Right renal pelvis (tissue), 4 donors: ENCODE data around the gene GRAMD1B. TPM values are rescaled to one million over a fixed set of nuclear protein-coding genes. Genes with fewer than 3 reads are reported as not detected.

Source experiments
- DNase-seq, 4 donors: peaks; one replicate each; pipeline ENCODE4 v3.0.0-alpha.2; 2013; ENCODE audit warnings: low read depth in 4 of 4, low spot score in 3 of 4, missing footprints in 1 of 4
- polyA plus RNA-seq, 4 donors: library from polyadenylated mRNA; unstranded; fragments of 120-200 nt; gene quantifications; one replicate each; pipeline ENCODE4 v1.2.1, GENCODE V29; 2013; ENCODE audit not compliant: insufficient read length in 4 of 4

Gene GRAMD1B
- polyA plus RNA-seq, 4 donors = 10.7 to 13.0 (median 12.1) TPM

- DNase-seq = no peak
Measured at GRCh38 chr11:123525511-123525918, 95.4 kb downstream of the GRAMD1B start.

- no peak for DNase-seq
Measured at GRCh38 chr11:123526027-123526805, 96.1 kb downstream of the GRAMD1B start.

- no peak for DNase-seq
Measured at GRCh38 chr11:123526918-123527317, 96.8 kb downstream of the GRAMD1B start.

- no peak for DNase-seq
Measured at GRCh38 chr11:123527526-123527925, 97.5 kb downstream of the GRAMD1B start.

- no peak for DNase-seq
Measured at GRCh38 chr11:123527947-123528346, 97.9 kb downstream of the GRAMD1B start.

- no peak for DNase-seq
Measured at GRCh38 chr11:123531325-123531724, 101.3 kb downstream of the GRAMD1B start.

GRCh38 chr11:123532131-123532530, 102.1 kb downstream of the GRAMD1B start:
- DNase-seq = no peak

GRCh38 chr11:123535401-123535800, 105.3 kb downstream of the GRAMD1B start:
- no peak for DNase-seq

- DNase-seq = no peak
Measured at GRCh38 chr11:123536690-123537437, 106.8 kb downstream of the GRAMD1B start.

GRCh38 chr11:123537726-123538125, 107.7 kb downstream of the GRAMD1B start:
- no peak for DNase-seq

- DNase-seq = no peak
Measured at GRCh38 chr11:123543797-123544196, 113.7 kb downstream of the GRAMD1B start.

- no peak for DNase-seq
Measured at GRCh38 chr11:123544631-123545375, 114.7 kb downstream of the GRAMD1B start.

- DNase-seq = no peak
Measured at GRCh38 chr11:123545726-123546270, 115.7 kb downstream of the GRAMD1B start.

- no peak for DNase-seq
Measured at GRCh38 chr11:123546515-123546914, 116.4 kb downstream of the GRAMD1B start.

GRCh38 chr11:123547180-123547579, 117.1 kb downstream of the GRAMD1B start:
- no peak for DNase-seq

GRCh38 chr11:123548774-123549173, 118.7 kb downstream of the GRAMD1B start:
- no peak for DNase-seq

GRCh38 chr11:123549926-123550917, 120.2 kb downstream of the GRAMD1B start:
- no peak for DNase-seq

GRCh38 chr11:123551079-123551478, 121.0 kb downstream of the GRAMD1B start:
- no peak for DNase-seq

- no peak for DNase-seq
Measured at GRCh38 chr11:123556633-123557032, 126.6 kb downstream of the GRAMD1B start.
